ENCODE measurements around the gene RABGGTA. TPM values are rescaled to one million over a fixed set of nuclear protein-coding genes. Genes with fewer than 3 reads are reported as not detected.

RABGGTA gene
- total RNA-seq, 1 experiment from 2014 or later = 20.2 TPM

DNA sequence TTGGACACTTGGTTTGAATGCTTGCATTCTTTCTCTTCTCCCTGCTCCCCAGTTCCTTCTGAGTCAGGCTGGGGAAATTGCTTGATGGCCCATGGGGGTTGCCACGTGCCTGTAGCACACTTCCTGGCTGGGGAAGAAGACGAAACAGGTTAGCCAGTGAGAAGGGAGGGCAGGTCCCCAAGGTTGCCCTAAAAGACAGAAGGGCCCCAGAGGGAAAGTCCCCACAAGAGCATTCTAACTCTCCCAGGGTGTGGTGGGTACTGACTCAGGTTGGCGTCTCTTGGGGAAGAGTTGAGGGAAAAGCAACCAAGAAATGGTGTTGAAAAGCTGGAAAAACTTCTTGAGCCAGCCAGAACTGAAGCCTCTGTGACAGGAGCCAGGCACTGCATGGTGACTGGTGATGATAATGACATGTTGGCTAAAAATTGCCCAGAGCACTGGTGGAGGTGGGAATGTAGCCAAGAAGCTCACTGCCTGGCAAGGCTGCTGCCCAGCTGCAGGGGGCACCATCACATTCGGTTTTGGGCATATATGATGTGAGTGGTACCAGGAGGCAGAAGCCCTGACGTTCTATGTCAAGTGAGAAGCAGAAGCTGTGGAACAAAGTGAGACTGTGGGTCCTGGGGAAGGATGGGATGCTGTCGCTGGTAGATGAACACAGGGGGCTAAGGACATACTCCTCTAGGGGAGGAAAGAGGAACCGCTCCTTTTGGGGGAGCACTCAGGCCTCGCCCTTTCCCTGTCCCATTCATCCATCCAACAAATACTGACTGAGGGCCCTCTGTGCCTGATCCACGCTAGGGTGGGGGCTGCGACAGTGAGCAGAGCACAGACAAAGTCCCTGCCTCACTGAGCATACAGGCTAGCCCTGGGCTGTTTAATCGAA lies 8.1 kb upstream of the RABGGTA start:
- DNase-seq (ENCODE audit: low read depth) = peak; percentile 30

DNA sequence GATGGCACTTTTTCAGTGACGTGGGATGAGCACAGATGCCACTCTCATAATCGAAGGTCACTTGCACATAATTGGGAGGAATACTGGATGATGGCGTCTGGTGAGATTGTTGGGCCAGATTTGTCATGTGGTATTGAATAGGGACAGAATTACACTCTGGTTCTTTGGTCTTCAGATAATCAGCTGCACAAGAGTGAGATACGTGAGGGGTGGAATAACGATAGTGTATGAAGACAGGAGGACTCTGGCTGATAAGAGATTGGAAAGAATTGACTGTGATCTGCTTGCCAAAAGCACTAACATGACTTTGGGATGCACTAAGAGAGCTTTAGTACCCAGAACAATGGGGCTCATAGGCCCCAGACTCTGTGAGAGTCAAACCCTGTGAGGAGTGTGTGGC lies 7.0 kb upstream of the RABGGTA start:
- DNase-seq (ENCODE audit: low read depth) = no peak

DNA sequence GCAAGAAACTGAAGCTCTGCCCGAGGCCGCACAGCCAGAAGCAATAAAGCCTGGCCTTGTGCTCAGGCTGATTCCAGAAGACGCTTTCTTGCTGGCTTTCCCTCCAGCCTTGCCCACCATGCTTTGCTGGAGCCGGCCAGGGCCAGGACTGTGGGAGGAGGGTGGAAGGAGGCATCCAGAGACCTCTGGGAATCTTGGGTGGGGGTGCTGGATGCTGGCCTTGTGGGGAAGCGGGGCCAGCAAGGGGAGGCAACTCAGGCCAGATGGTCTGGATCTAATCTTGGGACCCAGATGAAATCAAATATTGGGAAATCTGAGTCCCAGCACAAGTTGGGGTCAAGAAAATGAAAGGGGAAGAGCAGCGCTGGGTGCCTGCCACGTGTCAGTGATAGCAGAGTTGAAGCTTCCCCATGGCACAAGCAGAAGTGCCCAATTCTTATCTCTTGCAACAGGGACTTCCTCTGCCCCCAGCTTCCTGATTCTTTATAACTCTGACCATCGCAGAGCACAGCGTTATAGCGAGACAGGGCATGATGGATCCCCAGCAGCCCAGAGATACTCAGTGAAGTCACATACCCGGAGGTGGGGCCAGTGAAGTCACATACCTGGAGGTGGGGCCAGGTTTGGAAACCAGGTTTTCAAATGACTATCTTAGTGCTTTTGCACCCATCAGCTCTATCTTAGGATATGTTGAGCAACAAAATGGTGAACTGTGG lies 6.4 kb upstream of the RABGGTA start:
- no peak for DNase-seq (ENCODE audit: low read depth)

DNA sequence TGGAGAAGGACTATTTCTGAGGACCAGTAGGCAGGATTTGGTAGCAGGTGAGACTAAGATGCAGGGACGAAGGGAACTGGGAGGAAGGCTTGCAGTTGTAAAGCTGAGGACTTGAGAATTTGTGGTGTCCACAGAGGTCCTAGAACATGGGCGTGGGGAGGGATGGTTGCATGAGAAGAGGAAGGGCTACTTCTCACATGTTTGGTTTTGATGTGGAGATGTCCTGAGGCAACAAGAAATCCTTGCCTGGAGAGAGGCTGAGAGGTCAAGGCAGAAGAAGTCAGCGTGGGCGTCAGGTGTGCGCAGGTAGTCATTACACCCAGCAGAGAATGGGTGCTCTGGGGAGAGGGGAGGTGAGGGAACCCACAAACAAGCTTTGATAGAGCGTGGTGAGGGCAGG lies 5.7 kb upstream of the RABGGTA start:
- no peak for DNase-seq (ENCODE audit: low read depth)

DNA sequence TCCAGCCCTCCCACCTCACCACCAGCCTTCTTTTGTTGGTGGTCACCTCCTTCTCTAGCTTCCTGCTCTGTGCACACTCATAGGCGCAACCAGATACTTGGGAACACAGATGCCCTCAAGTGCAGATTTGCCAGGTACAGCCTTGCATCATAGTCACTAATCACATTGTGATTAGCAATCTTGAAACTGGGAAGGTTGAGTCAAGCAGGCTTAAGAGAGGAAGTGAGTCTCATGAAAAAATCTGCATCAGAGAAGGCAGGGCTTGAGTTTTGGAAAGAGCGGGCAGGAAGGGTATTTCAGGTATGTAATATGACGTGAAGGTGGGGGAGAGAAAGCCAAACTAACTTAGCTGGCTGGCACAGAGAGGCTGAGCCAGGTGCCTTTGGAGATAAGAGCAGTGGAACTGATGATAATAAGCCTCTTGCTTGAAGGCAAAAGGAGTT lies 2.7 kb upstream of the RABGGTA start:
- DNase-seq (ENCODE audit: low read depth) = no peak

DNA sequence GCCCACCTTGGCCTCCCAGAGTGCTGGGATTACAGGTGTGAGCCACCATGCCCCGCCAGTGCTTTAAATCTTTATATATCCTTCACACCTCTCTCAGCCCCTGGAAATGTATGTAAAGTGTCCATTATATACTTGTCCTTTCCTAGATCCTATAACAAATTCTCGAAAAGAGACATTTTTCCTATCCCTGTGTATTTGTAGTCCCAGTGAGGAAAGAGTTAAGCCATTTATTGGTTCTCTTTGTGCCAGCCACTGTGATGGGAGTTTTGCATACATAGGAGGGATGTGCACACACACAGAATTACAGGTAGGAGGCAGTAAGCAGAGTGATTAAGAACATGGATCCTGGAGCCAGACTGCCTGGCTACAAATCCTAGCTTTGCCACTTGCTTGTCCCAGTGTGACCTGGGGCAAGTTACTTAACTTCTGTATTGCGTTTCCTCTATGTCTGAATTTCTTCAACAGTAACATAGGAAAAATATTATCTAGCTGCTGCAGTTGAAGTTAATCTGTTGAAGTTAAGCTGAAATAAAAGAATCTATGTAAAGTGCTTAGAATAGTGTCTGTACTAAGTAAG lies 2.1 kb upstream of the RABGGTA start:
- no peak for DNase-seq (ENCODE audit: low read depth)

DNA sequence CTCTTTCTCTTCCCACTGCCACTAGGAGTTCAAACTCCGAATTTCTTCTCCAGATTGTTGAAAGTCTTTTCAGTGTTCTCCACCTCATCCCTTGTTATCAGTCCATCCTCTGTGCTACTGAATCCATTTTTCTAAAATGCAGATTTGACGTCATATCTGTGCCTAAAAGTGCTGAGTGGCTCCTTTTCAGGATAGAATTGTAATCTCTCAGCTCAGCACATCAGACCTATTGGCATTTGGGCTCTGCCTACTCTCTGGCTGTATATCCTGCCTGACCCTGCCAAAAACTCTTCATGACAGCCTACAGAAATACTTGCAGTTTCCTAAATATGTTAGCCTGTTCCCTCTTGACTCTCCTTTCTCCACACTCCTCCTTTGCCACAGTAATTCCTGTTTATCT lies 1.1 kb upstream of the RABGGTA start:
- DNase-seq (ENCODE audit: low read depth) = no peak

DNA sequence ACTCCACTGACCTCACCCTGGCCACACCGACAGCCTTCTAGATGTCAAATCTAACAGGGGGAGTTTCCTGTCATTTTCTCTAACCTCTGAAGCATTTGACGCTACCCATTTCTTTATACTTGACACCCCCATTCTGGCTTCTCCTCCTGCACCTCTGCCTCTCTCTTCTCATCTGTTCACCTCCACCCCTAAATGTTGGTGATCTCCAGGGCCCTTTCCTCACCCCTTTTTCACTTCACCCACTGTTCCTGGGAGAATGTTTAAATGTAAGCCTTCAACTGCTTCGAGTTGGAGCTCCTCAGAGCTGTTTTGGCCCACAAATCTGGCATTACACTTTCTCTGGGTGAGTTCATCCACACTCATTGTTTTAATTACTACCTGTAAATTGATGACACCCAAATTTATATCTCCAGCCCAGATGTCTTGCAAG lies 452 bp upstream of the RABGGTA start:
- DNase-seq (ENCODE audit: low read depth) = no peak

DNA sequence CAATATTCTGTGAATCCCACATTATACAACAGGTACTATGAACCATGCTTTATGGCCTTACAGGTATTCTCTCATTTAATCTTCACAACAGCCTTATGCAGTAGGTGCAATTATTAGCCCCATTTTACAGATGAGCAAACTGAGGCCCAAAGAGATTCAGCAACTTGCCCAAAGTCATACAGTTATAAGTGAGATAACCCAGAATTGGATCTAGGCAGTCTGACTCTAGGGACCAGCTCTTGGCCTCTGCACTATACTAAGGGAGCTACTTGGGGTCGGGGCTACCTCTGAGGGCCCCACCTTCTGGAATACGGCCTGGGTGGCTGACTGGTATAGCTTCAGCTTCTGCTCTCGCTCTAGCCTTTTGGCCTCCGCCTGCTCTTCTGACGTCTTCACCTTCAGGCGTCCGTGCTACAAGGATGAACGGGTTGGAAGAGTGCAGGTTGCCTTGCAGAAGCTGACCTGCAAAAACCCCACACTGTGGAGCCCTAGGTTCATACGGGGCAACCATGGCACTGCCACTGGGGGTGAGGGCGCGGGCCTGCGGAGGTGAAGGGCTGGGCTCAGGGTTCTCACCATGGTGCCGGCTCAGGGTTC lies 762 bp downstream of the RABGGTA start:
- DNase-seq (ENCODE audit: low read depth) = no peak

DNA sequence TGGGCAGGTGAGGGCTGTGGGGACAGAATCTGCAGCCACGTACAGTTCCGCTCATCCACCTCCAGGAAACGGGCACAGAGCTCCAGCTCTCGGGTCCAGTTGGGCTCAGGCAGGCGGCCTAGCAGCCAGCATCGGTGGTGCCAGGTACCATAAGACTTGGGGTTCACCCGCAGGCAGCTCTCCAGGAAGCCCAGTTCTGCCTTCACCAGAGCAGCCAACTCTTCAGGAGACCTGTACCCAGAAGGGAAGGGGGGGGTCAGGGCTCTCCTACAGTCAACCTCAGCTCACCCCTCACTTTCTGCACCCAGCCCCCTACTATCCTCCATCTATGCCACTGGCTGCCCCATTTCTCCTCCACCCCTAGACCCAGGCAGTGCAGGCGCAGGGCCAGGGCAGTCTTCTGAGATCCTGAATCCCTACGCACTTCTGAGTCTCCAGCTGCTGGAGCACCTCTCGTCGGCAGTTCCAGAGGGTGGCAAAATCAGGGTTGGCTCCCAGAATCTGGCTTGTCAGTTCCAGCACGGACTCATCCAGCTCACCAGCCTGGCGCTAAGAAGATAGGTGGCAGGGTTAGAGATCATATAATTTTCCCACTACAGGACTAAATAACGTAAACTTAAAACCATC lies 1.4 kb downstream of the RABGGTA start:
- DNase-seq (ENCODE audit: low read depth) = no peak

DNA sequence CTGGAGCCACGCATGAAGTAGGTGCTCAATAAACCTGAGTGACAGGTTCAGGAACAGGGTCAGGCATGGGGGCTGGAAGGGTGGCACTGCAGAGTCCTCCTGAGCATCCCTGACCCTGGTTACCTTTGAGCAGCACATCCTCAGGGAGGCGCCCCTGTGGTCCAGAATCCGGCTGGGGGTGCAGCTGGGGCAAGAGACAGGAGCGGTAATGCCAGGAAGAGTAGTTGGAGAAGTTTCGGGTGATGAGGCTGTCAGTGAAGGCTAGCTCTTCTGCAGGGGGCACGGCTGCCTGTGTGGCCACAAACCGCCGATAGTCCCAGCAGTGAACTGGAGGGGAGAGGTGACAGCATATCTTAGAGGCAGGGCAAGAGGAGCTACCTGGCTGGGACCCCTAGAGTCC lies 2.0 kb downstream of the RABGGTA start:
- DNase-seq (ENCODE audit: low read depth) = no peak

DNA sequence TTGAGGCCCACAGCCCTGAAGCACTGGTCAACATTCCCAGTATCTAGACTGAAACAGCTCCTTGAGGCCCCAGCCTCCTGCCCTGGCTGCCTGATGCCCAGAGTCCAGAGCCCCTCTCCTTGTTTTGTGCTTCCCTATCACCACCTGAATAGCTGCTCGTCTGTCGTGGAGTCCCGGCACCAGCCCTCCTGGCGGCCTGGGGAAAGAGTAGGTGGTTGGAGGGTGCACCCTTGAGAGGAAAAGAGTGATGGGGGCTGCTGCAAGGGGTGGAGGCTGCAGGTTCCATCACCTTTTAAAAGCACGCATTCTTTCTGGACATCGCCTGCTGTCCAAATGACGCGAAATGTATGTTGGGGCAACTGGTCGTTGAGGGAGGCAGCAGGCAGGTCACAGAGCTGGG lies 3.2 kb downstream of the RABGGTA start:
- DNase-seq (ENCODE audit: low read depth) = no peak

DNA sequence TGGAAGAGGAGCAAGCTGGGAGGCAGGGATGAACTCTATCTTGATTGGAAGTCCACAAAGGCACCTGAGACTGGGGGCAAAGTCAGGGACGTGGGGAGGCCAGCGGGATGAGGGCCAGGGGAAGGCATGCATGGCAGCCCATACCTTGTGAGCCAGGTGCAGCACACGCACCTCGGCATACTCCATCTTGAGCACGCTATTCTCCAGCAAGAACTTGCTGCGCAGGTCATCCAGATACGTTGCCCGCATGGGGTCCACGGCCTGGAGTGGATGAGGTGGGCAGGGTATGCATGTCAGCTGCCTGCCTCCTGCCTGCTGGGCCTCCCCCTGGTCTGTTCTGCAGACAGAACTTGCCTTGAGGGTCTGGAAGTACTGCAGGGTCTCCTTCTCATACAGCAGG lies 3.9 kb downstream of the RABGGTA start:
- no peak for DNase-seq (ENCODE audit: low read depth)

DNA sequence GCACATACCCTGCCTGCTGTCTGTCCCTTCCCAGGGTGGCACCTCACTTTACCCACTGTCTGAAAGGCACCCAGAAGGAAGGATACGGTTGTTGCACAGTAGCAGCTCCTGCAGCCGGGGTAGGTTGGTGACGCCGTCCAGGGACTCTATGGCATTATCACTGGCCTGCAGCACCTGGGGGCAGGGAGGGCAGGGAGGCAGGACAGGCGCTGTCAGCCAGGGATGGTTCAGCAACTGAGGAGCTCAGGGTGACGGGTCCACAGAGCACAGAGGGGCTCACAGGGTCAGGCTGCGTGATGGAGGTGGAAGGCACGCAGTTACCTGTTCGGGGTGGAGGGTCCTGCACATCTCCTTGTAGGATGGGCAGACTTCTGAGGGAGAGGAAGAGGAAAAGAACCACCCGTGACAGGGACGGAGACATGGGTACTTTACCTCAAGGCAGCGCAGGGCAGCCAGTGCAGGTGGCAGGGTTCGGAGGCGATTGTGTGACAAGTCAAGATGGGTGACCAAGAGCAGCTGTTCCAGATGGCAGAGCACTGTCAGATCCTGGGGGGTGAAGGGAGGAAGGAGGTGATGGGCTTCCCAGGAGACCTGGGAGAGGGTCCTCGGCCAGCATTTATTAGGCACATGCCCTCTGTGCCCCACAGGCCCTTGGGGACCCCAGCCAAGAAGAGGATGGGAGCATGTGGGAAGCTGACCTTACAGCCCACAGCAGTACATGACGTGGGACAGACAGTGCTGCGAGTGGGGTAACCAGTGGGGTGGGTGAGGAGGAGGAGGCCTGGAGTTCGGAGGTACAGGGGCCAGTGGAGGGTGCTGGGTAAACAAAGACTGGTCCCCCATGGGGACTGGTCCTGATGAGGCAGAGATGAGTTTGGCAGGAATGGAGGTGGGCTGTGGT lies 4.8 kb downstream of the RABGGTA start:
- DNase-seq (ENCODE audit: low read depth) = no peak

DNA sequence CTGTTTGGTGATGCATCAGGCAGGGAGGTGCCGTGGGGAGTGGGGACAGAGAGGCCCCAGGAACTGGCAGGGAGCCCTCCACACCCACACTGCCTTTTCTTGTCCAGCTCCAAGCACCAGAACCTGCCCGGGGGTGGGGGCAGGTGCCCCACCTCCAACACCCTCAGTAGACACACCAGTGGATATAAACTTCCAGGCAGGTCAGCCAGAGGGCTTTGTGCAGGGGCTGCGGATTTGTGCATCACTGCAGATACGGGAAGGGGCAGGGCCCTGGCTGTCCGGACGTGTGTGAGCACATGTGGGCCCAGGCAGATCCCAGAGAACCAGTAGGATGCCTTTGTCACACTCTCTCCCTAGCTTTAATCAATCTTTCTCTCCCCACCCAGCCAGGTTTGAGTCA lies 7.1 kb downstream of the RABGGTA start:
- DNase-seq (ENCODE audit: low read depth) = no peak

DNA sequence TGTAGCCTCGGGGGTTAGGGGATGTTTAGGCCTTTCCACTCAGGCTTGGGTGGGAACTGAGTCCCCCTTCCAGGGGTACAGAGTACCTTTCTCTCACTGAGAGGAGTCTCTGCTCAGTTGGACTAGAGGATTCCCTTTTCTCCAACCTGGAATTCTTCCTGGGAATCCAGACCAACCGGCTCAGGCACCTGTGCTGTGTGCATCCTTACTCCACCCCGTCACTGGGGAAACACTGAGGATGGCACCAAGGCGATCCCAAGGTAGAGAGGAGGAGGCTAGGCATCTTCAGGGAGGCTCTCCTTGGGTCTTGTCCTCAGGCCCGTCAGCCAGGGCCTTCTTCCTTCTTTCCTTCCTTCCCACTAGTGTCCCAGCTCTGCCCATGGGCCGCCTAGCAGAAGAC lies 7.5 kb downstream of the RABGGTA start:
- DNase-seq (ENCODE audit: low read depth) = no peak

DNA sequence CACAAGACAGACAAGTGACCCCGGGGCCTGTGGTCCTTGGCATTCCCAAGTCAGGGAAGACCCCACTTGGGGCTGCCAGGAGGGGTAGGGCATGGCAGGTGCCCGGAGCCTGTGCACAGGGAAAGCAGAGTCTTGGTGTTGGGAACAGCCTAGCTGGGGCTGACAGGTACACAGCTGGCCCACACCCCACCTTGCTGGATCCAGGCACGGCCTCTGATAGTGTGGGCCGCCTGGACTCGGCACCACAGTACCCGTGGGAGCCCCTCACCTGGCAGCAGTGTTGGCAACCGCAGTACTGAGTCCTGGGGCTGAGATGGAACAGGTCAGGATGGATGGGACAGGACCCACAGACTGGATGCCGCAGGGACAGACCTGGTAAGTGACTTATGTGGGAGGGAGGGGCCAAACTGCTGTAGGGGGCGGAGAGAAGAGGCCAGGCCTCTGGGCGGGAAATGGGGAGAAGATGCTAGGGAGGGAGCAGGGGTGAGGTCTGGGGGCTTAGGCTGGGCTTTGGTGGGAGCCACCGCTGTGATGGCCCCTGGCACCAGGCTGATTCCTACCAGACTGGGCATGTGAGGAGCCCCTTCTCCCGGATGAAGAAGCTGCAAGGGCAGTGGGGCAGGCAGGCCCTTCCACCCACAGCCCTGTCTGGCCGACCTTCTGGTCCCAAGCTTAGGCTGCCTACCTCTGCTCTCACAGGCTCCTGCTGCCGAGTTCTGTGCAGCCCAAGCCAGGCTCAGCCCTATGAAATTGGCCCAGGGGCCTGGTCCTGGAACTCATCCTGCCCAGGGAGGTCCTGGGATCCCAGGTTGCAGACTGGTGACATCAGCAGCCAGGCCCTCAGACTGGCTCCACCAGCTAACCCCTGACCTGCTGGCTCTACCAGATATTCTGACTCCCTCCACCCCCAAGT lies 8.3 kb downstream of the RABGGTA start, which contains the start of gene TGM1:
TSS of gene TGM1 (minus strand) at position 357 of the 913 bp plus-strand sequence. CDS start 825 bp downstream, outside the sequence.
- DNase-seq (ENCODE audit: low read depth) = no peak

DNA sequence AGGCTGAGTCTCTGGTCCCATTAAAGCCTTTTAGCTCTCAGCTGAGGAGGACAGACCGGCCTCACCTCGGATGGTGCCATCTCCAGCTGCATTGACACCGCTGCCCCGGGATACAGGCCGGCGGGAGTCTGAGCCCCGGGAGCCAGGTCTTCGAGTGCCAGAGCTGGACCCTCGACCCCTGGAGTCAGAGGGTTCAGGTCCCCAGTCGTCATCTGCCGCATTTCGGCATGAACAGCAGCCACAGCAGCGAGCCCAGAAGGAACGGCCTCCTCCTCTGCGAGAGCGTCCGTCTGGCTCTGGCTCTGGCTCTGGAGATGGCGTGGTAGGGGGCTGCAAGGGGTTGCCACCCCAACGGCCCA lies 9.4 kb downstream of the RABGGTA start:
- no peak for DNase-seq (ENCODE audit: low read depth)

DNA sequence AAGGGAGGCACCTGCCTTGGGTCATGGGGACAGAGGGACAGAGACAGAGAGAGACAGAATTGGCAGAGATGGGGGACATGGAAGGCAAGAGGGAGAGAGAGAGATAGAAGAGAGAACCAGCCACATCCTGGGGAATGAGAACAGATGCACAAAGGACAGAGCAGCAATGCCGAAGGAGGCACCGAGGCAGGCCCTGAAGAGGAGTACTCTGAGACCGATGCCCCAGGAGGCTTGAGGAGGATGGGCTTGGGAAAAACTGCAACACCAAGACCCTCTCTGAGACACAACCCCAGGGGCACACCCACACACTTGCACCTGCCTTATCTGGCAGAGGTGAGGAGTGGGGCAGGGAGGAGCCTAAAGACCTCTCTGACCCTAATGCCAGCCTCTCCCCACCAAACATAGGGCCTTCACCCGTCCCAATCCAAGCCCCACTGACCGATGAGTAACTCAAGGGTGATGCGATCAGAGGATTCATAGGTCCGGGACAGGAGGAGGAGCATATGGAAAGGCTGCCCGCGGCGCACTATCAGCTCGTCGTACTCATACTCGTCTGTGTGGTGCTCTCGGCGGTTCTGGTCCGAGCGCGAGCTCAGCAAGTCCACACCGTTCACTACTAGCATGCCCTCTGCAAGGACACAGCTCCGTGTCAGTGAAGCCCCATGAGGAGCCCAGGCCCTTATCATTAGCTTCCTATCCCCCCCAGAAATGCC lies 10.0 kb downstream of the RABGGTA start:
- DNase-seq (ENCODE audit: low read depth) = no peak

Data from RPMI7951 (cell line).